OCI-LY7 (cell line): ENCODE results near the gene SNRNP35.
"Not testable (repeated sequence)": the region's sequence is repeated elsewhere in the genome, so short reads cannot be mapped to it uniquely, and the experiment has no call there.

ENCODE experiments used
- CTCF ChIP-seq: fragments of 200-600 bp; sonication (generic); conservative IDR thresholded peaks from 2 replicates; pipeline ENCODE4 v1.5.1; 2014; ENCODE audit warnings: mild to moderate bottlenecking, antibody characterized with exemption, low read length, moderate library complexity, mixed read lengths
- EZH2phosphoT487 ChIP-seq: fragments of 200-600 bp; sonication (generic); IDR thresholded peaks from 2 replicates; pipeline ENCODE4 v1.6.1; 2018; ENCODE audit warnings: low read depth, borderline replicate concordance, mild to moderate bottlenecking, mixed run types, antibody characterized with exemption, low read length, moderate library complexity, mixed read lengths

- TF ChIP-seq EZH2phosphoT487, CTCF: not testable (repeated sequence)
Observed at GRCh38 chr12:123514582-123515221, 56.8 kb downstream of the SNRNP35 start.
